ENCODE data around the gene HENMT1. TPM values are rescaled to one million over a fixed set of nuclear protein-coding genes. Genes with fewer than 3 reads are reported as not detected.

The HENMT1 gene
- total RNA-seq, 1 experiment from 2014 or later = not detected

GRCh38 chr1:108665771-108666170 lies 4.9 kb upstream of the HENMT1 start:
- Histone ChIP-seq H3K79me2 (ENCODE audit: insufficient read depth, low read length) (no peaks in the 10 kb centered on the region), H3K4me1 (ENCODE audit: control insufficient read depth in 1 of 2, insufficient read depth in 2 of 2, low read length in 2 of 2) (no peaks in the 10 kb centered on the region), H3K36me3 (ENCODE audit: control insufficient read depth in 1 of 2, insufficient read depth in 2 of 2, low read length in 2 of 2) (no peaks in the 10 kb centered on the region), H3K9me3 (ENCODE audit: control insufficient read depth in 1 of 2, insufficient read depth in 1 of 2, low read depth in 1 of 2, low read length in 2 of 2) (no peaks in the 10 kb centered on the region), H3K9ac (ENCODE audit: low read length) (no peak overlapping the region), H3K27me3 (ENCODE audit: insufficient read depth, low read length) (no peaks in the 10 kb centered on the region), H3K27ac (ENCODE audit: low read depth, low read length) (no peak overlapping the region), H3K4me3 (replicated peaks in 1 of 2; ENCODE audit: low read depth in 1 of 2, low read length in 2 of 2) (no peak overlapping the region), H3K9me2 (ENCODE audit: insufficient read depth) (no peaks in the 10 kb centered on the region), H3K4me2 (ENCODE audit: low read length) (no peak overlapping the region), H4K20me1 (ENCODE audit: insufficient read depth) (no peaks in the 10 kb centered on the region), H2AFZ (ENCODE audit: low read depth, low read length, poor library complexity, severe bottlenecking) (no peak overlapping the region)
- DNase-seq (ENCODE audit: low read depth, low spot score) (no peak), ATAC-seq (no peak)
- TF ChIP-seq EGR1 (IDR thresholded peaks at IDR 0.05; ENCODE audit: low read depth) (no peak), CEBPB (IDR thresholded peaks at IDR 0.05; ENCODE audit: low read depth) (no peak), POLR2A (IDR thresholded peaks at IDR 0.05; ENCODE audit: borderline replicate concordance, extremely low read depth, insufficient read depth, insufficient read length) (no peak), ATF3 (IDR thresholded peaks at IDR 0.05) (no peak), CBX3 (IDR thresholded peaks at IDR 0.05; ENCODE audit: low read depth) (no peak), EZH2 (IDR thresholded peaks at IDR 0.05) (no peak), SIN3A (IDR thresholded peaks at IDR 0.05; ENCODE audit: low read depth) (no peak)
- POLR2A ChIA-PET = no interaction called here
- RAD21 ChIA-PET (ENCODE audit: low non-redundant PET in 1 of 2, low total read pairs in 2 of 2, uncharacterized antibody in 2 of 2, unreplicated experiment in 2 of 2) = no interaction called here
- BruUV-seq (replicated peaks) = no TSS peak
- CTCF ChIA-PET = no interaction called here
- intact Hi-C loops (cut with micrococcal nuclease) = no loop called here

- Histone ChIP-seq H3K9me3 (ENCODE audit: control insufficient read depth in 1 of 2, insufficient read depth in 1 of 2, low read depth in 1 of 2, low read length in 2 of 2) (no peaks in the 10 kb centered on the region), H3K9me2 (ENCODE audit: insufficient read depth) (no peaks in the 10 kb centered on the region), H3K9ac (ENCODE audit: low read length) (no peak overlapping the region), H3K4me3 (replicated peaks in 1 of 2; ENCODE audit: low read depth in 1 of 2, low read length in 2 of 2) (no peak overlapping the region), H3K79me2 (ENCODE audit: insufficient read depth, low read length) (no peaks in the 10 kb centered on the region), H3K27me3 (ENCODE audit: insufficient read depth, low read length) (no peaks in the 10 kb centered on the region), H4K20me1 (ENCODE audit: insufficient read depth) (no peaks in the 10 kb centered on the region), H3K27ac (ENCODE audit: low read depth, low read length) (no peak overlapping the region), H3K4me1 (ENCODE audit: control insufficient read depth in 1 of 2, insufficient read depth in 2 of 2, low read length in 2 of 2) (no peaks in the 10 kb centered on the region), H3K4me2 (ENCODE audit: low read length) (no peak overlapping the region), H2AFZ (ENCODE audit: low read depth, low read length, poor library complexity, severe bottlenecking) (no peak overlapping the region), H3K36me3 (ENCODE audit: control insufficient read depth in 1 of 2, insufficient read depth in 2 of 2, low read length in 2 of 2) (no peaks in the 10 kb centered on the region)
- TF ChIP-seq MAX (IDR thresholded peaks at IDR 0.05) (no peak), SP1 (IDR thresholded peaks at IDR 0.05; ENCODE audit: low read depth) (no peak), ZNF274 (IDR thresholded peaks at IDR 0.05; ENCODE audit: low read depth, low read length) (no peak), ELF1 (IDR thresholded peaks at IDR 0.05; ENCODE audit: borderline replicate concordance, low read depth) (no peak), ZBTB33 (IDR thresholded peaks at IDR 0.05; ENCODE audit: extremely low read depth, insufficient replicate concordance, low read length) (no peak), EGR1 (IDR thresholded peaks at IDR 0.05; ENCODE audit: low read depth) (no peak)
- ChIA-PET POLR2A (no interaction called here), RAD21 (ENCODE audit: low non-redundant PET in 1 of 2, low total read pairs in 2 of 2, uncharacterized antibody in 2 of 2, unreplicated experiment in 2 of 2) (no interaction called here), CTCF (no interaction called here)
- no TSS peak for BruUV-seq (replicated peaks)
- no peak for DNase-seq (ENCODE audit: low read depth, low spot score)
- no peak for ATAC-seq
- intact Hi-C loops (cut with micrococcal nuclease) = no loop called here
These were observed 4.2 kb upstream of the HENMT1 start for GRCh38 chr1:108665067-108665466.
